Thyroid gland (tissue), 4 donors: ENCODE results near the gene PWP1.

Experiments
- POLR2A ChIP-seq, 2 donors: fragments of 450-650 bp; IDR thresholded peaks; one replicate each; pipeline ENCODE4 v1.6.1; 2017; ENCODE audit warnings: antibody characterized with exemption in 2 of 2, mild to moderate bottlenecking in 2 of 2, moderate library complexity in 1 of 2
- TF ChIP-seq, protein P1 (sequence below), 6 experiments: fragments of 200-600 bp in 3 of 6; fragments of 450-650 bp in 3 of 6; sonication (generic) in 3 of 6; IDR thresholded peaks; one replicate each; pipeline ENCODE4 v1.5.1; 2016 to 2019; ENCODE audit warnings: antibody characterized with exemption in 6 of 6, mild to moderate bottlenecking in 2 of 6, inconsistent platforms in 1 of 6, moderate library complexity in 1 of 6

DNA sequence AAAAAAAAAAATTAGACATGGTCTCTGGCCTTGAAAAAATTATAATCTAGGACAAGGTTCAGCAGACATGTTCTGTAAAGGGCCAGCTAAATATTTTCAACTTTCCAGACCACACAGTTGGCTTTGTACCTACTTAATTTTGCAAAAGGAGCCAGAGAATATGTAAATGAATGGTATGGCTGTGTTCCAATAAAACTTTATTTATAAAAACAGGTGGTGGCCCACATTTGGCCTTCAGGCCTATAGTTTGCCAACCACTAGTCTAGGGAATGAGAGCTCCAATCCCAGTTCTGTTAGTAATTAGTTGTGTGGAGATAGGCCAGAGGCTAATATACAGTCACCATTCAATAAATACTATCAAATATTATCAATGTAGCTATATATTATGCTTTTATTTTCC lies 29.3 kb upstream of the PWP1 start:
- TF ChIP-seq POLR2A (IDR thresholded peaks at IDR 0.05): no peak
- TF ChIP-seq, protein P1, sequence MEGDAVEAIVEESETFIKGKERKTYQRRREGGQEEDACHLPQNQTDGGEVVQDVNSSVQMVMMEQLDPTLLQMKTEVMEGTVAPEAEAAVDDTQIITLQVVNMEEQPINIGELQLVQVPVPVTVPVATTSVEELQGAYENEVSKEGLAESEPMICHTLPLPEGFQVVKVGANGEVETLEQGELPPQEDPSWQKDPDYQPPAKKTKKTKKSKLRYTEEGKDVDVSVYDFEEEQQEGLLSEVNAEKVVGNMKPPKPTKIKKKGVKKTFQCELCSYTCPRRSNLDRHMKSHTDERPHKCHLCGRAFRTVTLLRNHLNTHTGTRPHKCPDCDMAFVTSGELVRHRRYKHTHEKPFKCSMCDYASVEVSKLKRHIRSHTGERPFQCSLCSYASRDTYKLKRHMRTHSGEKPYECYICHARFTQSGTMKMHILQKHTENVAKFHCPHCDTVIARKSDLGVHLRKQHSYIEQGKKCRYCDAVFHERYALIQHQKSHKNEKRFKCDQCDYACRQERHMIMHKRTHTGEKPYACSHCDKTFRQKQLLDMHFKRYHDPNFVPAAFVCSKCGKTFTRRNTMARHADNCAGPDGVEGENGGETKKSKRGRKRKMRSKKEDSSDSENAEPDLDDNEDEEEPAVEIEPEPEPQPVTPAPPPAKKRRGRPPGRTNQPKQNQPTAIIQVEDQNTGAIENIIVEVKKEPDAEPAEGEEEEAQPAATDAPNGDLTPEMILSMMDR (IDR thresholded peaks at IDR 0.05): no peak
